ENCODE measurements around the gene EBI3. TPM values are rescaled to one million over a fixed set of nuclear protein-coding genes. Genes with fewer than 3 reads are reported as not detected.
"Not testable (repeated sequence)": the region's sequence is repeated elsewhere in the genome, so short reads cannot be mapped to it uniquely, and the experiment has no call there.

Gene EBI3
- total RNA-seq = 2.6 and 2.8 TPM in 2 replicates

GRCh38 chr19:4229179-4229931, at the start of gene EBI3:
Gene EBI3, plus strand, starts transcription at chr19:4229523. Its CDS starts 28 bp downstream, at chr19:4229551.
- intact Hi-C loops (cut with micrococcal nuclease) = no loop called here

GRCh38 chr19:4181053-4181508, 48.2 kb upstream of the EBI3 start:
- intact Hi-C loops (cut with micrococcal nuclease) = loop anchor here (5.0 kb wide), 1 partner anchor 114 kb away; the partner anchor contains the start of gene ZBTB7A

GRCh38 chr19:4182084-4182810, 47.1 kb upstream of the EBI3 start, which contains the start of the genes ANKRD24 and SIRT6:
Gene ANKRD24, plus strand, starts transcription at chr19:4182689. Its CDS starts 3,737 bp downstream, at chr19:4186426.
Gene SIRT6, minus strand, starts transcription at chr19:4182563. Its CDS starts 24 bp downstream, at chr19:4182539.
- intact Hi-C loops (cut with micrococcal nuclease) = loop anchor here (5.0 kb wide), 1 partner anchor 115 kb away; the partner anchor contains the start of gene ZBTB7A

GRCh38 chr19:4183967-4184717, 45.2 kb upstream of the EBI3 start:
- intact Hi-C loops (cut with micrococcal nuclease) = loop anchor here (5.0 kb wide), 1 partner anchor 117 kb away; the partner anchor contains the start of gene ZBTB7A

GRCh38 chr19:4184718-4185352, 44.5 kb upstream of the EBI3 start:
- intact Hi-C loops (cut with micrococcal nuclease) = loop anchor here (5.0 kb wide), 2 partner anchors 118 to 198 kb away; partner anchors contain the start of genes EEF2 and ZBTB7A

- intact Hi-C loops (cut with micrococcal nuclease) = loop anchor here (5.0 kb wide), 1 partner anchor 198 kb away; the partner anchor contains the start of gene EEF2
Measured at GRCh38 chr19:4185413-4186086, 43.8 kb upstream of the EBI3 start.

- intact Hi-C loops (cut with micrococcal nuclease) = loop anchor here (5.0 kb wide), 1 partner anchor 199 kb away; the partner anchor contains the start of gene EEF2
Measured at GRCh38 chr19:4186087-4186993, 43.0 kb upstream of the EBI3 start.

GRCh38 chr19:4187313-4188122, 41.8 kb upstream of the EBI3 start:
- intact Hi-C loops (cut with micrococcal nuclease) = loop anchor here (5.0 kb wide), 1 partner anchor 200 kb away; the partner anchor contains the start of gene EEF2

GRCh38 chr19:4189641-4190040, 39.7 kb upstream of the EBI3 start:
- intact Hi-C loops (cut with micrococcal nuclease) = loop anchor here (5.0 kb wide), 1 partner anchor 202 kb away; the partner anchor contains the start of gene EEF2

- intact Hi-C loops (cut with micrococcal nuclease) = not testable (repeated sequence)
Measured at GRCh38 chr19:4192537-4192936, 36.8 kb upstream of the EBI3 start.

- intact Hi-C loops (cut with micrococcal nuclease) = no loop called here
Measured at GRCh38 chr19:4194353-4194752, 35.0 kb upstream of the EBI3 start.

- intact Hi-C loops (cut with micrococcal nuclease) = no loop called here
Measured at GRCh38 chr19:4196009-4196408, 33.3 kb upstream of the EBI3 start.

GRCh38 chr19:4196587-4197148, 32.7 kb upstream of the EBI3 start:
- intact Hi-C loops (cut with micrococcal nuclease) = no loop called here

GRCh38 chr19:4197228-4197624, 32.1 kb upstream of the EBI3 start:
- intact Hi-C loops (cut with micrococcal nuclease) = no loop called here

- intact Hi-C loops (cut with micrococcal nuclease) = no loop called here
Measured at GRCh38 chr19:4197625-4198466, 31.5 kb upstream of the EBI3 start.

- intact Hi-C loops (cut with micrococcal nuclease) = no loop called here
Measured at GRCh38 chr19:4198467-4199126, 30.7 kb upstream of the EBI3 start.

All from T-helper 2 cell treated with Interferon-gamma antibody and Interleukin-4, amounts not matched to agents 100 ng/mL and 5 ng/mL, for 36 hours (primary cell).